HG03469 (cell line): ENCODE data around the gene VGF.
"Not testable (repeated sequence)": the region's sequence is repeated elsewhere in the genome, so short reads cannot be mapped to it uniquely, and the experiment has no call there.

Source experiments
- ATAC-seq: cut with Tn5 transposase; IDR thresholded peaks from one replicate; pipeline ENCODE4 v1.9.1; 2021; ENCODE audit warnings: mild to moderate bottlenecking, moderate library complexity, moderate number of reproducible peaks; ENCODE audit not compliant: unreplicated experiment

VGF gene

DNA sequence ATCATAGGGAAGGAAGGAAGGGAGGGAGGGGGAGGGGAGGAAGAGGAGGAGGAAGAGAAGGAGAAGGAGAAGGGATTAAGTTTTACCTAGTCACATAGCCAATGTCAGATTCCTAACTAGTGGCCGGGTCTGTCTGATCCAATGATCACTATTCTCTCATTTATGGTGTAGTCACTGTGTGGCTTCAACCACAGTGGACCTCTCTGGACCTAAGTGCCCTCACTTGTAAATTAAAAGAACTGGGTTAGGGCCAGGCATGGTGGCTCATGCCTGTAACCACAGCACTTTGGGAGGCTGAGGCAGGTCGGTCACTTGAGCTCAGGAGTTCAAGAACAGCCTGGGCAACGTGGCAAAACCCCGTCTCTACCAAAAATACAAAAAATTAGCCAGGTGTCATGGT lies 45.1 kb downstream of the VGF start:
- no peak for ATAC-seq

- no peak for ATAC-seq
Measured at GRCh38 chr7:101119876-101120275, 45.5 kb downstream of the VGF start.

GRCh38 chr7:101118856-101119255 lies 46.5 kb downstream of the VGF start:
- no peak for ATAC-seq

DNA sequence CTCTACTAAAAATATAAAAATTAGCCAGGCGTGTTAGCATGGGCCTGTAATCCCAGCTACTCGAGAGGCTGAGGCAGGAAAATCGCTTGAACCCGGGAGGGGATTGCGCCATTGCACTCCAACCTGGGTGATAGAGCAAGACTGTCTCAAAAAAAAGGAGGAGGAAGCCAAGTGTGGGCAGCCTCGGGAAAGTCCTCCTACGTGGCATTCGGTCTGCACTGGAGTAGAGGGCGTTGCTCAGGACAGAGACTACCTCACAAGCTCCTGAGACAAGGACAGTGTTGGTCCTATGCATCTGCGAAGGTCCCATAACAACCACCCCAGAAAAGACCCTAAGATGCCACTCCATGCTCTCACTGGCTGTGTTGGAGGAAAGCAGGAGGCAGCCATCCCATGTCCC lies 48.5 kb downstream of the VGF start:
- ATAC-seq = no peak

DNA sequence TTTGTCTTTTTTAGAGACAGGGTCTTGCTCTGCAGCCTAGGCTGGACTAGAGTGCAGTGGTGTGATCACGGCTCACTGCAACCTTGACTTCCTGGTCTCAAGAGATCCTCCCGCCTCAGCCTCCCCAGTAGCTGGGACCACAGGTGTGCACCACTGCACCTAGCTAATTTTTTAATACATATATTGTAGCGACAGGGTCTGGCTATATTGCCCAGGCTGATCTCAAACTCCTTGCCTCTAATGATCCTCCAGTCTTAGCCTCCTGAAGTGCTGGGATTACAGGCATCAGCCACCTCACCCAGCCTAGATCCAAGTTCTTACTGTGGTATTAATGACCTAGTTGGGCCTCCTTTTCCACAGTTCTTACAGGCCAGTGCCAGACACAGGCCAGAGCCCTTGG lies 50.2 kb downstream of the VGF start:
- ATAC-seq = no peak

DNA sequence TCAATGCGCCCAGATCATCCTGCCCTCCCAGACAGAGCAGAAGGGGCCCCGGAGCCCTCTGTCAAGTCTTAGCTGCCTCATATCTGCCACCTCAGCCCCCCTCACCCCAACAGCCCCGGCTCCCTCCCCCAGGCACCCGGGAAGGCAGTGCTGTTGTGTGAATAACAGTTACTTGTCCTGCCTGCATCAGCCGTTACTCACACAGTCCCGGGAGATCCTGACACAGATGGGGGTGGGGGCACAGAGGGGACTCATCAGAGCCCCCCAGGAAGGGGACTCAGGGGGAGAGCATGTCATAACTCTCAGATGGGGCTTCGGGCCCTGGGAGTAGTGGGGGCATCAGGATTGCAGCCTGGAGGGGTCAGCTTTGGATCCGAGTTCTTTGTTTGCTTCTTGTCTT lies 50.9 kb downstream of the VGF start:
- ATAC-seq = no peak

GRCh38 chr7:101113836-101114235 lies 51.5 kb downstream of the VGF start:
- no peak for ATAC-seq

GRCh38 chr7:101113140-101113539 lies 52.2 kb downstream of the VGF start:
- ATAC-seq = not testable (repeated sequence)
